ENCODE measurements around the gene NSUN4.

GRCh38 chr1:46410156-46411009, 69.8 kb downstream of the NSUN4 start:
- no peak for TF ChIP-seq EP300 (IDR thresholded peaks at IDR 0.05; ENCODE audit: borderline replicate concordance in 1 of 2, control insufficient read depth in 1 of 2, low read depth in 2 of 2, low read length in 2 of 2)
- TF ChIP-seq CTCF (IDR thresholded peaks at IDR 0.05 in 2 of 3, conservative IDR thresholded peaks at IDR 0.05 in 1 of 3; ENCODE audit: control insufficient read depth in 2 of 3, extremely low read depth in 1 of 3, insufficient read depth in 1 of 3, low read depth in 3 of 3, low read length in 3 of 3), result no peak
- no peak for TF ChIP-seq BCLAF1 (IDR thresholded peaks at IDR 0.05)
- TF ChIP-seq, protein P1, sequence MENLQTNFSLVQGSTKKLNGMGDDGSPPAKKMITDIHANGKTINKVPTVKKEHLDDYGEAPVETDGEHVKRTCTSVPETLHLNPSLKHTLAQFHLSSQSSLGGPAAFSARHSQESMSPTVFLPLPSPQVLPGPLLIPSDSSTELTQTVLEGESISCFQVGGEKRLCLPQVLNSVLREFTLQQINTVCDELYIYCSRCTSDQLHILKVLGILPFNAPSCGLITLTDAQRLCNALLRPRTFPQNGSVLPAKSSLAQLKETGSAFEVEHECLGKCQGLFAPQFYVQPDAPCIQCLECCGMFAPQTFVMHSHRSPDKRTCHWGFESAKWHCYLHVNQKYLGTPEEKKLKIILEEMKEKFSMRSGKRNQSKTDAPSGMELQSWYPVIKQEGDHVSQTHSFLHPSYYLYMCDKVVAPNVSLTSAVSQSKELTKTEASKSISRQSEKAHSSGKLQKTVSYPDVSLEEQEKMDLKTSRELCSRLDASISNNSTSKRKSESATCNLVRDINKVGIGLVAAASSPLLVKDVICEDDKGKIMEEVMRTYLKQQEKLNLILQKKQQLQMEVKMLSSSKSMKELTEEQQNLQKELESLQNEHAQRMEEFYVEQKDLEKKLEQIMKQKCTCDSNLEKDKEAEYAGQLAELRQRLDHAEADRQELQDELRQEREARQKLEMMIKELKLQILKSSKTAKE (IDR thresholded peaks at IDR 0.05; ENCODE audit: low read depth, poor library complexity, severe bottlenecking), result no peak
- no peak for TF ChIP-seq SIN3A (IDR thresholded peaks at IDR 0.05; ENCODE audit: low read depth, low read length)
- TF ChIP-seq, protein P2, sequence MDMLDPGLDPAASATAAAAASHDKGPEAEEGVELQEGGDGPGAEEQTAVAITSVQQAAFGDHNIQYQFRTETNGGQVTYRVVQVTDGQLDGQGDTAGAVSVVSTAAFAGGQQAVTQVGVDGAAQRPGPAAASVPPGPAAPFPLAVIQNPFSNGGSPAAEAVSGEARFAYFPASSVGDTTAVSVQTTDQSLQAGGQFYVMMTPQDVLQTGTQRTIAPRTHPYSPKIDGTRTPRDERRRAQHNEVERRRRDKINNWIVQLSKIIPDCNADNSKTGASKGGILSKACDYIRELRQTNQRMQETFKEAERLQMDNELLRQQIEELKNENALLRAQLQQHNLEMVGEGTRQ (IDR thresholded peaks at IDR 0.05; ENCODE audit: borderline replicate concordance, low read depth, low read length), result no peak
- no peak for TF ChIP-seq CHD2 (IDR thresholded peaks at IDR 0.05; ENCODE audit: borderline replicate concordance, low read depth, low read length)

Data from GM12878 (cell line).